Limb (tissue), 2 donors: ENCODE results near the gene VSTM1.
"Not testable (repeated sequence)": the region's sequence is repeated elsewhere in the genome, so short reads cannot be mapped to it uniquely, and the experiment has no call there.

Source experiments
- DNase-seq, 2 donors: peaks; one replicate each; pipeline ENCODE4 v3.0.0-alpha.2; 2016; ENCODE audit errors: extremely low spot score in 2 of 2

VSTM1 gene

DNA sequence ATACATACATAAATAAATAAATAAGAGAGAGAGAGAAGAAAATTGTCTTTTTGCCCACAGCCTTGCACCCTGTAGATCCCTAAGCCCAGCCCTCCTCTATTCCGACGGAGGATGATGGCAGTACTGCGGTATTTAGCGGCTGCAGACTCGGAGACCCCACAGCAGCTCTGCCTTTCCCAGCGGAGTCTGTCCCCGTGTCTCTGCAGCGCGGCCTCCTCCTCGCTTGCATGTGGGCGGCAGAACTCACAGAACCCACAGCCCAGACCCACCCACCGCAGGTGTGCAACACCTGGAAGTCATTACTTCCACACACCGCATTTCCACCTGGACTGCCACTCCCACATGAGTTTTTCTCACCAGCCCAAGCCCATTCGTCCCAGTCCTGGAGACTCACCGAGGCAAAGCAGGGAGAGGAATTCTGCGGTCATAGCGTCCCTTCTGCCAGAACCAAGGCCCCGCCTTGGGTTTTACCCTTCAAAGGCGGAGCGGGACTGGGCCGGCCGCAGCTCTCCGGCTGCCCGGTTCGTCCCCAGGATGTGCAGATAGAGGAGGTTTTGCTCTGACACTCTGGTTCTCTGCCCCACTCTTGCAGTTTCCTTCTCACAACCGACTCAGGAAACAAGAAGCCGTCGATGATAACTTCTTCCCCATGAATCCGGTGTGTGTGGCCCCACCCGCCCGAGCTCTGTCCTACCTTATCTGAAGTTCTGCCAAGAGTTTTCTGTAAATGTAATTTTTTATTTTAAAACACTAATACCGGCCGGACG is at the start of gene VSTM1:
VSTM1 (minus strand) TSS at position 548 of the 767 bp plus-strand sequence; CDS start at position 428, 120 bp downstream.
- DNase-seq: no peak

GRCh38 chr19:54109651-54110050 is 46.0 kb upstream of the VSTM1 start:
- no peak for DNase-seq

DNA sequence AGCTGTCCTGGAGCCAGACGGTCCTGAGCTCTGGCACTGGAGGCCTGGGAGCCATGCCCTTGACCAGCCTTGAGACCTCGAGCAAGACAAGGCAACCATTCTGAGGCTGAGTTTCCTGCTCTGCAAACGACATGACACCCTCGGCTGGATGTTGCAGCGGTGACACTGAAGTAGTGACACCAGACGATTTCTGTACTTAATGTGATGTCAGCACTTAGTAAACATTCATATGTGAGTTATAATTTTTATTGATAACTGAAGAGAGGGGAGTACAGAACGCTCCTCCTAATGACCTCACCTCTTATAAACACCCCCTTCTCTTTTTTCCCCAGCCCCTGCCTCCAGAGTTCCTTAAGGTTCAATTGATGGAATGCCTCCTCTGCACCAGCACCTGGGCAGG is 44.8 kb upstream of the VSTM1 start:
- DNase-seq: no peak

DNA sequence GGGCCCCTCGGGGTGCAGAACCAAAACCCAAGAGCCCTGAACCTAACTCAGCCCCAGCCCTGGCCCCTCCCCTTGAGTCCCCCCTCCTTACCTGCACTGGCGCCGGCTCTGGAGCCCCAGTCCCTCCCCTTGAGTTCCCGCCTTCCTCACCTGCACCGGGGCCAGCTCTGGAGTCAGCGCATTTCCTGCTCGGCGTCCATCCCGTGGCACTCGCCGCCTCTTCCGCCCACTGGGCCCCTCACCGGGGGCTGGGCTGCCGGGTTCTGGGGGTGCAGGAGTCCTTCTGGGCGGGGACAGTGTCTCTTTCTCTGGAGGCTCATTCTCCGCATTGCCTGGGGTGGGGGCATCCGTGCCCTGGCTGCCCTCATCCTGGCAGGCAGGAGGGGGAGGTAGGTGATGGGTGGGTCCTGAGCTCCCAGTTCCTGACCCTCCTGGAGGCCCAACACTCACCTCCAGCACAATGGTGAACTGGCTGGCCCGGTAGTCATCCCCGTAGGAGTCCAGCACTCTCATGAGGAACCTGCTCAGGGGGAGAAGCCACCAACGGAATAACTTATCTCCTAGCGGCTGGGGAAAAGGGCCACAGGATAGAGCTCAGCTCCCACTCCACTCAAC is 44.3 kb upstream of the VSTM1 start:
- DNase-seq: no peak

- no peak for DNase-seq
These were observed 43.0 kb upstream of the VSTM1 start for GRCh38 chr19:54106716-54107115.

GRCh38 chr19:54105796-54106195 is 42.1 kb upstream of the VSTM1 start:
- no peak for DNase-seq

DNA sequence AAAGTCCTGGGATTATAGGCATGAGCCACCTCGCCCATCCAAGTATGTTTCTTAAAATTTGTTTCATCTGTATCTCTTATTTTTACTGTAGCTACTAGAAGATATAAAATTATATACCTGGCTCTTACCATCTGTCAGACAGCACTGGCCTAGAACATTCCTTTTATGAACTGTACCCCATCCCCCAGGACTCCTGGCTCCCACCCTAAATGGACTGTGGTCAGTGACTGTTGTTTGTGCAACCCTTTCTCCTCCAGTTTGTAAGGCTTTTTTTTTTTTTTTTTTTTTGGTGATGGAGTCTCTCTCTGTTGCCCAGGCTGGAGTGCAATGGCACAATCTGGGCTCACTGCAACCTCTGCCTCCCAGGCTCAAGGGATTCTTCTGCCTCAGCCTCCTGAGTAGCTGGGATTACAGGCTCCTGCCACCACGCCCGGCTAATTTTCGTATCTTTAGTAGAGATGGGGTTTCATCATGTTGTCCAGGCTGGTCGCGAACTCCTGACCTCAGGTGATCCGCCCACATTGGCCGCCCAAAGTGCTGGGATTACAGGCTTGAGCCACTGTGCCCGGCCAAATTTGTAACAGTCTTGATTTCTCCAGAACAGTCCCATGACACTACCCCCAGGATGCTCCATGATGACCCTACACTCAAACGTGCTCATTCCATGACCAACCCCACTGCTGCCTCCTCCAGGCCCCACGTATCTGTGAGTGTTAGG is 41.5 kb upstream of the VSTM1 start:
- no peak for DNase-seq

DNA sequence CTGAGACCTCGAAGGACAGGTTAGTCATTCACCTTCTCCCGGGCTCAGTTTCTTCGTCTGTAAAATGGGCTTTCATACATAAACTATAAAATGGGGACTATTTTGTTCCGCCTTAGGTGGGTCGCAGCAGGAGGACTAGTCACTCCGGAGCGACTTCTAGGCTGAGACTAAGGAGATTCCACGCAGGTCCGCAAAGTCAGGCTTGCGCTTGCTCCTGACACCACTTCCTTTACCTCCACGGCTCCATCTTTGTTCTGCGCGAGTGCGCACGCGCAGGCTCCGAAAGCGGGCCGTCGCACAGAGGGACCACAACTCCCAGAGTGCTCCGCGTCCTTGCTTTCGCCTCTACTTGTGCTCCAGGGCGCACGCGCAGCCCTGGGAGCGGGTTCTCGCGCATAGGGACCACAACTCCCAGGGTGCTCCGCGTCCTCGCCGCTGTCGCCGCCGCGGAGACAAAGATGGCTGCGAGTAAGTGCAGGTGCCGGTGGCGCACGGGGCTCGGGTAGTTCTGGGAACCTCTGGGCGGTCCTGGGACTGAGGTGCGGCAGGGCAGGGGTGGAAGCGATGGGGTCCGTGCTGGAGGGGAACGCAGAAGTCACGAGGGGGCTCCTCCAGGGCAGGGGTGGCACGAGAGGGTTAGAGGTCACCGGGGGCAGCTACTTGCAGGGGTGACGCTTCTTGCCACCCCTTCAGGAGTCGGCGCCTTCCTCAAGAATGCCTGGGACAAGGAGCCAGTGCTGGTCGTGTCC is 38.9 kb upstream of the VSTM1 start, which contains the start of gene NDUFA3:
NDUFA3 (plus strand) TSS at position 435 of the 749 bp plus-strand sequence; CDS start at position 459, 24 bp downstream.
- peak; percentile 97 for DNase-seq

GRCh38 chr19:54100561-54100960 is 36.9 kb upstream of the VSTM1 start, which contains the start of gene OSCAR:
Gene OSCAR (minus strand): TSS chr19:54100803. CDS start chr19:54100792, 11 bp downstream.
- DNase-seq: no peak

GRCh38 chr19:54099903-54100255 is 36.2 kb upstream of the VSTM1 start:
- not testable (repeated sequence) for DNase-seq

DNA sequence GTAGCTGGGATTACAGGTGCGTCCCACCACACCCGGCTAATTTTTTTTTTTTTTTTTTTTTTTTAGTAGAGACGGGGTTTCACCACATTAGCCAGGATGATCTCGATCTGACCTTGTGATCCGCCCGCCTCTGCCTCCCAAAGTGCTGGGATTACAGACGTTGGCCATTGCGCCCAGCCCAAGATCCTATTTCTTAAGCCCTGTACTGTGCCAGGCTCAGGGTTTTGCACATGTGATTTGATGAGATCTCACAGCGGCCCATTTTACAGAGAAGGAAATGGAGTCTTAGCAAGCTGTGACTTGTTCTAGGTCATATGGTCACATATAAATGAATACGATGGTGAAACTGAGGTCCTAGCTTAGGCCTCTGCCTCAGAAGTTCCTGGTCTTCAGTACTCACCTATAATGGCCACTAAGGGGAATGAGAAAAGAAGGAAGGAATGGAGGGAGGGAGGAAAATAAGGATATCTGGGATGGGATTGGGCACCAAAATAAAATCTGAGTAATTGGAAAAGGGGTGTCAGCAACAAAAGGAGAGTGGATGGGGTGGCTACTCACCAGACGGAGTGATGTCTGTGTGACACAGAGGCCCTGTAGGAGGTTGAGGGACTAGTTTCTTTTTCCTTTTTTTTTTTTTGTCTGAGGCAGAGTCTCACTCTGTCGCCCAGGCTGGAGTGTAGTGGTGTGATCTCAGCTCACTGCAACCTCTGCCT is 35.6 kb upstream of the VSTM1 start:
- DNase-seq: no peak

- no peak for DNase-seq
These were observed 33.0 kb upstream of the VSTM1 start for GRCh38 chr19:54096617-54097106.

GRCh38 chr19:54095859-54096616 is 32.3 kb upstream of the VSTM1 start:
- peak in 1 of 2 donors; percentile 62 for DNase-seq

- DNase-seq: no peak
These were observed 31.6 kb upstream of the VSTM1 start for GRCh38 chr19:54095136-54095858.

DNA sequence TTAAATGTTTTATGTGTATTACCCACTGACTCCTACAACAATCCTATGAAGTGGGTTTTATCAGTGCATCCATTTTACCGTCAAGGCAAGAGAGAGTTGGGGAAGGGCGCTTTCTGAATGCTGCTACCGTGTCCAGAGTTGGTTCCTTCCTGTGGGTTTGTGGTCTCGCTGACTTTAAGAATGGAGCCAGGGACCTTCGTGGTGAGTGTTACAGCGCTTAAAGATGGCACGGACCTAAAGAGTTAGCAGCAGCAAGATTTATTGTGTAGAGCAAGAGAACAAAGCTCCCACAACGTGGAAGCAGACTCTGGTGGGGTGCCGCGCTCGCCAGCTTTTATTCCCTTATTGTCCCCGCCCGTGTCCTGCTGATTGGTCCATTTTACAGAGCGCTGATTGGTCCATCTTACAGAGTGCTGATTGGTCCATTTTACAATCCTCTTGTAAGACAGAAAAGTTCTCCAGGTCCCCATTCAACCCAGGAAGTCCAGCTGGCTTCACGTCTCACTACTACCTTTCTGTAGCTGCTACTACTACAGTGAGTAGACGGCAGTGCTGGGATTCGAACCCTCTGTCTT is 30.8 kb upstream of the VSTM1 start:
- DNase-seq: no peak

DNA sequence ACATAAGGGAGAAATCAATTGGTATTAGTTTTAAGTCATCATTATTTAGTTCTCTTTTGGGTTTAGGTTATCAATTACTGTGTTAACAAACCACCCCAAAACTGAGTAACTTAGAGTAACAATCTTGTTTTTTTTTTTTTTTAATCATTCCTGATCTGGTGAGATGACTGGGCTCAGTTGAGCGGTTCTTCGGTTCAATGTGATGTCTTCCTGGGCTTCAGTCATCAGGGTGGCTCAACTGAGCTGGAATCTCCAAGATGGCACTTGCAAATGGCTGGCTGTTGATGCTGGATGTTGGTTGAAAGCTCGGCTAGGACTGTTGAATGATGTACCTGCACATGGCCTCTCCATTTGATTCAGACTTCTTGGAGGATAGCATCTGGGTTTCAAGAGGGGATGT is 20.7 kb upstream of the VSTM1 start:
- DNase-seq: no peak

GRCh38 chr19:54081032-54081431 is 17.3 kb upstream of the VSTM1 start, which contains the start of gene TARM1:
Gene TARM1 (minus strand): TSS chr19:54081365. CDS start chr19:54081340, 25 bp downstream.
- DNase-seq: no peak

- DNase-seq: no peak
These were observed 13.6 kb upstream of the VSTM1 start for GRCh38 chr19:54077334-54077733.

- DNase-seq: no peak
These were observed 11.2 kb upstream of the VSTM1 start for GRCh38 chr19:54074851-54075250.
